Liver (tissue), 9 donors: Measurements from ENCODE around the gene RARA. TPM values are rescaled to one million over a fixed set of nuclear protein-coding genes. Genes with fewer than 3 reads are reported as not detected.

Experiments used
- DNase-seq: peaks from one replicate; pipeline ENCODE4 v3.0.0-alpha.2; 2017; ENCODE audit warnings: low spot score
- H3K27ac ChIP-seq, 2 donors: one replicate each; pipeline ENCODE4 v1.7.0; 2013; ENCODE audit warnings: inconsistent platforms in 2 of 2, low read length in 2 of 2, control low read depth in 1 of 2, low read depth in 1 of 2, mild to moderate bottlenecking in 1 of 2
- H3K27me3 ChIP-seq, 4 donors: one replicate each; pipeline versions ENCODE4 v1.6.1 to v1.7.0; 2013; ENCODE audit warnings: low read length in 3 of 4, inconsistent platforms in 1 of 4, mild to moderate bottlenecking in 1 of 4, moderate library complexity in 1 of 4; ENCODE audit not compliant: control insufficient read depth in 4 of 4, insufficient read depth in 4 of 4
- H3K36me3 ChIP-seq, 4 donors: one replicate each; pipeline versions ENCODE4 v1.6.1 to v1.7.0; 2013; ENCODE audit warnings: low read length in 3 of 4, mild to moderate bottlenecking in 3 of 4, low read depth in 1 of 4, moderate library complexity in 1 of 4; ENCODE audit not compliant: control insufficient read depth in 4 of 4, insufficient read depth in 3 of 4
- H3K4me1 ChIP-seq, 4 donors: one replicate each; pipeline versions ENCODE4 v1.6.1 to v1.7.0; 2013; ENCODE audit warnings: low read length in 3 of 4, mild to moderate bottlenecking in 3 of 4, moderate library complexity in 1 of 4; ENCODE audit not compliant: control insufficient read depth in 4 of 4, insufficient read depth in 4 of 4
- H3K4me3 ChIP-seq, 3 donors: one replicate each; pipeline versions ENCODE4 v1.6.1 to v1.7.0; 2013; ENCODE audit warnings: low read length in 3 of 3, control low read depth in 1 of 3, low read depth in 1 of 3, mild to moderate bottlenecking in 1 of 3
- H3K9ac ChIP-seq, 2 donors: one replicate each; pipeline ENCODE4 v1.7.0; 2013; ENCODE audit warnings: low read length in 2 of 2, mild to moderate bottlenecking in 2 of 2, moderate library complexity in 2 of 2, control low read depth in 1 of 2, low read depth in 1 of 2
- H3K9me3 ChIP-seq, 4 donors: one replicate each; pipeline versions ENCODE4 v1.6.1 to v1.7.0; 2013; ENCODE audit warnings: low read length in 3 of 4; ENCODE audit not compliant: control insufficient read depth in 4 of 4
- FOXA2 ChIP-seq: IDR thresholded peaks from 2 replicates; pipeline ENCODE4 v1.6.1; 2016; ENCODE audit warnings: antibody characterized with exemption
- GABPA ChIP-seq, 2 donors: IDR thresholded peaks in 1 of 2; conservative IDR thresholded peaks in 1 of 2; 2 replicates each; pipeline ENCODE4 v1.6.1; 2016; ENCODE audit warnings: antibody characterized with exemption in 2 of 2, mild to moderate bottlenecking in 1 of 2, moderate library complexity in 1 of 2
- HNF4A ChIP-seq, 2 donors: conservative IDR thresholded peaks; 2 replicates each; pipeline ENCODE4 v1.6.1; 2016; ENCODE audit warnings: antibody characterized with exemption in 2 of 2, mild to moderate bottlenecking in 2 of 2
- HNF4G ChIP-seq: IDR thresholded peaks from 2 replicates; pipeline ENCODE4 v1.6.1; 2016; ENCODE audit warnings: antibody characterized with exemption
- JUND ChIP-seq, 2 donors: IDR thresholded peaks; 2 replicates each; pipeline ENCODE4 v1.6.1; 2016; ENCODE audit warnings: antibody characterized with exemption in 2 of 2
- MAX ChIP-seq: IDR thresholded peaks from 2 replicates; pipeline ENCODE4 v1.6.1; 2016; ENCODE audit warnings: antibody characterized with exemption
- RAD21 ChIP-seq, 2 donors: IDR thresholded peaks; 2 replicates each; pipeline ENCODE4 v1.6.1; 2016; ENCODE audit warnings: antibody characterized with exemption in 2 of 2, mild to moderate bottlenecking in 2 of 2
- RXRA ChIP-seq, 2 donors: IDR thresholded peaks; 2 replicates each; pipeline ENCODE4 v1.6.1; 2017 to 2018; ENCODE audit warnings: antibody characterized with exemption in 2 of 2, mild to moderate bottlenecking in 1 of 2
- SP1 ChIP-seq: IDR thresholded peaks from 2 replicates; pipeline ENCODE4 v1.6.1; 2018; ENCODE audit warnings: antibody characterized with exemption, mild to moderate bottlenecking
- ZBTB33 ChIP-seq: IDR thresholded peaks from 2 replicates; pipeline ENCODE4 v1.6.1; 2016; ENCODE audit warnings: antibody characterized with exemption
- WGBS: extraction: QIAGEN DNeasy Blood & Tissue Kit; methylation state at CpG from one replicate; pipeline ENCODE4 v1.1.7; 2013; 5-methylcytosine and 5-hydroxymethylcytosine counted together
- polyA plus RNA-seq, 2 donors: library from polyadenylated mRNA; stranded (reverse) in 1 of 2; unstranded in 1 of 2; fragments of 200-250 nt in 1 of 2; fragments of >200 nt in 1 of 2; fragmentation: Nextera tagmentation in 1 of 2; extraction: Ambion mirVana in 1 of 2; gene quantifications; one replicate each; pipeline versions ENCODE4 v1.2.1 to v1.2.3, GENCODE V29; 2013 to 2015
- total RNA-seq, 2 donors: library from RNA; depleted of rRNA; stranded (reverse); fragments of >200 nt; gene quantifications; one replicate each; pipeline ENCODE4 v1.2.3, GENCODE V29; 2014
- TF ChIP-seq, protein P1 (sequence below): fragments of 150-350 bp; IDR thresholded peaks from 2 replicates; pipeline ENCODE4 v1.5.1; 2017; ENCODE audit warnings: improper control_type of control experiment, low read depth, low read length; ENCODE audit not compliant: missing input control
- donor health status: healthy.
- donor health status: healthy.
- donor health status: healthy.
- donor health status: healthy.
- donor health status: healthy.

RARA gene
- total RNA-seq (10 to 100 TPM in 1 of 2 donors, 1 to 10 TPM in 1; 8.7 to 12.9 TPM), polyA plus RNA-seq (10 to 100 TPM in 1 of 2 donors, 1 to 10 TPM in 1; 6.6 to 26.2 TPM)

DNA sequence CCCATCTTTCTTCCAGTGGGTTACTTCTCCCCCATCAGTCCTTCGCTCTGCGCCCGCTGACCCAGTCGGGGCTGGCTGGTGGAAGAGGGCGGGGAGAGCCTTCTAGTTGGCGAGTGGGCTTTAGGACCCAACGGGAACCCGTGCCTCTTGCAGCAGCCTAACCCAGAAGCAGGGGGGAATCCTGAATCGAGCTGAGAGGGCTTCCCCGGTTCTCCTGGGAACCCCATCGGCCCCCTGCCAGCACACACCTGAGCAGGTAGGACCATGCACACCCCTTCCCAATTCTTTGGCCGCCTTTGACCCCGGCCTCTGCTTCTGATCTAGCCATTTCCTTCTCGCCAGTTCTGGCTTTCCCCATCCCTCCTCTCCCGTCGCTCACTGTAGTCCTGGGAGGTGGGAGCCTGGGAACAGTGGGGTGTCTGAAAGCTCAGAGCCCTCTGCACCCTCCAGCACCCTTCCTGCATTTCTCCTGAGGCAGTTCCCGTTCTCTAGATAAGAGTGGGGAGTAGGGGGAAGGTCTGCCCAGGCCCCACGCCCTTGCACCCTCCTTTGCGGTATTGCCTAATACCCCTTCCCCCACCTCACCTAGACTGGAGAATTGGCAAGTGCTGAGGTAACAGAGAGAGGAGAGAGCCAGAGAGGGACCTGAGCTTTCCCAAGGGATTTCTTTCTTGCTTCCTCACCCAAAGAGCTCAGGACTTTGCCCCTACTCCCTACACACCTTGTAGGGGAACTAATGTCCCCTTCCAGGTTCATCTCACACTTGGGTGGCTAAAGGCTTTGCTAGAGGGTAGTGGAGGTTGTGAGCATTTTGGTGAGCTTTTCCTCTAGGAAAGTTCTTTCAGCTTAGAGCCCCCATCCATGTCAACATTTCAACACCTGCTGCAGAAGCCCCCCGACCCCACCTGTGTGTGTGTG is at the start of gene RARA:
Gene RARA (plus strand): TSS at position 150 of the 918 bp plus-strand sequence. CDS start 22,039 bp downstream, outside the sequence.
- Histone ChIP-seq H3K36me3 (no peaks in the 10 kb centered on the region), H3K4me3 (peak within 1 kb of the TSS; percentile 4 to 36 (median 5)), H3K27ac (peak within 1 kb of the TSS; percentile 36 to 56), H3K9ac (peak within 1 kb of the TSS in 1 of 2 donors; percentile 47), H3K4me1 (peaks cover 33 to 58% (median 55%) of the 10 kb centered on the region in 4 donors), H3K9me3 (no peaks in the 10 kb centered on the region), H3K27me3 (no peaks in the 10 kb centered on the region)
- TF ChIP-seq, protein P1, sequence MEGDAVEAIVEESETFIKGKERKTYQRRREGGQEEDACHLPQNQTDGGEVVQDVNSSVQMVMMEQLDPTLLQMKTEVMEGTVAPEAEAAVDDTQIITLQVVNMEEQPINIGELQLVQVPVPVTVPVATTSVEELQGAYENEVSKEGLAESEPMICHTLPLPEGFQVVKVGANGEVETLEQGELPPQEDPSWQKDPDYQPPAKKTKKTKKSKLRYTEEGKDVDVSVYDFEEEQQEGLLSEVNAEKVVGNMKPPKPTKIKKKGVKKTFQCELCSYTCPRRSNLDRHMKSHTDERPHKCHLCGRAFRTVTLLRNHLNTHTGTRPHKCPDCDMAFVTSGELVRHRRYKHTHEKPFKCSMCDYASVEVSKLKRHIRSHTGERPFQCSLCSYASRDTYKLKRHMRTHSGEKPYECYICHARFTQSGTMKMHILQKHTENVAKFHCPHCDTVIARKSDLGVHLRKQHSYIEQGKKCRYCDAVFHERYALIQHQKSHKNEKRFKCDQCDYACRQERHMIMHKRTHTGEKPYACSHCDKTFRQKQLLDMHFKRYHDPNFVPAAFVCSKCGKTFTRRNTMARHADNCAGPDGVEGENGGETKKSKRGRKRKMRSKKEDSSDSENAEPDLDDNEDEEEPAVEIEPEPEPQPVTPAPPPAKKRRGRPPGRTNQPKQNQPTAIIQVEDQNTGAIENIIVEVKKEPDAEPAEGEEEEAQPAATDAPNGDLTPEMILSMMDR, result no peak
- TF ChIP-seq RAD21 (IDR thresholded peaks at IDR 0.05) (peak in 1 of 2 donors; percentile 21), SP1 (no peak)
- WGBS, result 30% methylated on average over 20 of the region's 20 CpGs
- no peak for DNase-seq

DNA sequence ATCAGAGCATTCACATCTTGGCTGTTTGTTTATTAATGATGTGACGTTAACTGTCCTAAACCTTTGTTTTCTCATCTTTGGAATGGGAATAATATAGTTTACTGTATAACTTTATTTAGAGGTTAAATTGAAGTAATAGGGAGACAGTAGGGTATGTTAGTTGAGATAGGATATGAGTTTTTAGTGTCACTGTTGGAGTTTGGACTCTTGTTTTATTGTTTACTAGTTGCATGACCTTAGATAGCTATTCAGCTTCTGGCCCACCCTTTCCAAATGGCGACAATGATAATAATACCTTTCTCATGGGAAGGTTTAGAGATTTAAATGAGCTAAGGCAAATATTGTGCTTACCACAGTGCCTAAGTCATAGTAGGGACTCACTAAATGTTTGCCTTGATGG is 49.5 kb upstream of the RARA start:
- Histone ChIP-seq H3K4me3 (no peak overlapping the region), H3K27me3 (no peaks in the 10 kb centered on the region), H3K36me3 (peaks cover 11 to 37% (median 31%) of the 10 kb centered on the region in 4 donors), H3K4me1 (no peaks in the 10 kb centered on the region), H3K9ac (no peak overlapping the region), H3K27ac (no peak overlapping the region), H3K9me3 (no peaks in the 10 kb centered on the region)
- WGBS, result 86% methylated on average over 2 of the region's 2 CpGs
- no peak for DNase-seq
- TF ChIP-seq FOXA2, result no peak
- TF ChIP-seq RAD21 (IDR thresholded peaks at IDR 0.05), result no peak
- no peak for TF ChIP-seq HNF4G

- no peak overlapping the region for H3K9ac ChIP-seq
- TF ChIP-seq ZBTB33 (no peak), HNF4G (no peak), RXRA (IDR thresholded peaks at IDR 0.05) (no peak), MAX (no peak), HNF4A (conservative IDR thresholded peaks at IDR 0.05) (no peak), RAD21 (IDR thresholded peaks at IDR 0.05) (no peak), GABPA (IDR thresholded peaks at IDR 0.05 in 1 of 2, conservative IDR thresholded peaks at IDR 0.05 in 1 of 2) (no peak), JUND (IDR thresholded peaks at IDR 0.05) (no peak), FOXA2 (no peak)
- TF ChIP-seq, protein P1, result no peak
- WGBS, result 95% methylated on average over 7 of the region's 7 CpGs
- no peak for DNase-seq
- H3K27ac ChIP-seq, result no peak overlapping the region
- H3K36me3 ChIP-seq, result peaks cover 15 to 43% (median 39%) of the 10 kb centered on the region in 4 donors
- H3K9me3 ChIP-seq, result no peaks in the 10 kb centered on the region
- no peaks in the 10 kb centered on the region for H3K4me1 ChIP-seq
- H3K27me3 ChIP-seq, result no peaks in the 10 kb centered on the region
- no peak overlapping the region for H3K4me3 ChIP-seq
Observed at GRCh38 chr17:40260528-40260927, 48.5 kb upstream of the RARA start.
